Measurements from ENCODE around the gene RPS16.

Gene RPS16

DNA sequence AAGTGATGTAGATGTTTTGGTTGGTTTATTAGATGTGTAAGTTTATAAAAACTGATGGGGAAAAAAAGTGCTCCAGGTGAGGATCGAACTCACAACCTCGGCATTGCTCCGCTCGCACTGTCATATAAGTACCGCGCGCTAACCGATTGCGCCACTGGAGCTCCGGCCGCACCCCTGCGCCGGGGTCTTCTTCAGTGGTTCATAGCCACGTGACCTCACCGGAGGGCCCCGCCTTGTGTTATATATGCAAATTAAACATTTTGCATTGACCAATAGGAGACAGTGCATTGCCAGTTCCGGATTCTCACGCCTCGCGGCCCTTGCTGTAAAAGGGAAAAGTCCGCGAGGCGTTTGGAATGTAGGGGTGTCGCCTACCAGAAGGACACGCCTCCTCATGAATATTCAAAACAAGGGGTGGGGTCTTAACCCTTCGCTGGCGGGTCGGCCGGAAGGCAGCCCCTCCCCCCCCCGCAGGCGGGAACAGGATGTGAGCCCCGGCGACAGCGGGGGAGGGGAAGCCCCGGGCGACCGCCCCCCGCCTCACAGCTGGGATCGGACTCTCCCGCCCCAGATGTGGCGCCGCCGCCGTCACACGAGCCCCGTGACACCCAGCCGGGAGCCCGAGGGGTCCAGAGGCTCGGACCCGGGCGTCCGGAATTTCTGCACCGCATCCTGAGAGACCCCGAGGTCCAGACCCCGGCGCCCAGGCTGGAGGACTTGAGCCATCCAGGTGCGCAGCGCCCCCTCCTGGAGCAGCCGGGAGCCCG lies 23.5 kb downstream of the RPS16 start, which contains the start of gene PLEKHG2 (continued):
- TF ChIP-seq ZNF610 (tag by site-specific recombination; IDR thresholded peaks at IDR 0.05; ENCODE audit: borderline replicate concordance) (peak; percentile 96), ZNF292 (tag by site-specific recombination; IDR thresholded peaks at IDR 0.05; ENCODE audit: borderline replicate concordance, low read depth) (no peak), ZNF23 (tag by site-specific recombination; IDR thresholded peaks at IDR 0.05; ENCODE audit: borderline replicate concordance) (no peak), ZNF132 (tag by site-specific recombination; IDR thresholded peaks at IDR 0.05; ENCODE audit: borderline replicate concordance) (no peak), TRIM28 (IDR thresholded peaks at IDR 0.05; ENCODE audit: borderline replicate concordance, low read length) (no peak), SETDB1 (IDR thresholded peaks at IDR 0.05; ENCODE audit: insufficient read length, low read length) (no peak), ZNF404 (tag by site-specific recombination; IDR thresholded peaks at IDR 0.05) (no peak), GLI4 (tag by site-specific recombination; IDR thresholded peaks at IDR 0.05) (no peak), ZIC2 (tag by site-specific recombination; IDR thresholded peaks at IDR 0.05) (peak; percentile 97), ZNF76 (tag by site-specific recombination; IDR thresholded peaks at IDR 0.05; ENCODE audit: borderline replicate concordance, low read depth) (peak; percentile 58), ZNF223 (tag by site-specific recombination; IDR thresholded peaks at IDR 0.05) (no peak), ZNF580 (tag by site-specific recombination; IDR thresholded peaks at IDR 0.05) (peak; percentile 99), ZNF555 (tag by site-specific recombination; conservative IDR thresholded peaks at IDR 0.05) (no peak), ZNF785 (tag by site-specific recombination; IDR thresholded peaks at IDR 0.05) (peak; percentile 96), PRDM6 (tag by site-specific recombination; IDR thresholded peaks at IDR 0.05) (no peak), GLIS2 (tag by site-specific recombination; IDR thresholded peaks at IDR 0.05) (peak; percentile 100), ZNF843 (tag by site-specific recombination; IDR thresholded peaks at IDR 0.05) (peak; percentile 79), ZNF341 (tag by site-specific recombination; IDR thresholded peaks at IDR 0.05; ENCODE audit: low read depth) (peak; percentile 81), PBX3 (CRISPR knock-in tag; IDR thresholded peaks at IDR 0.05) (no peak), ZNF157 (tag by site-specific recombination; IDR thresholded peaks at IDR 0.05) (no peak), ZBTB7A (tag by site-specific recombination; IDR thresholded peaks at IDR 0.05; ENCODE audit: low read depth) (peak; percentile 100), ZNF350 (tag by site-specific recombination; IDR thresholded peaks at IDR 0.05) (no peak), OVOL3 (tag by site-specific recombination; IDR thresholded peaks at IDR 0.05) (peak; percentile 79), KLF7 (tag by site-specific recombination; IDR thresholded peaks at IDR 0.05; ENCODE audit: borderline replicate concordance) (peak; percentile 87), ZNF37A (tag by site-specific recombination; IDR thresholded peaks at IDR 0.05) (no peak; the same call in 1 of the 2 replicates), ZNF10 (tag by site-specific recombination; IDR thresholded peaks at IDR 0.05) (peak; percentile 75), ZNF426 (tag by site-specific recombination; IDR thresholded peaks at IDR 0.05) (no peak)
- TF ChIP-seq, protein P1, sequence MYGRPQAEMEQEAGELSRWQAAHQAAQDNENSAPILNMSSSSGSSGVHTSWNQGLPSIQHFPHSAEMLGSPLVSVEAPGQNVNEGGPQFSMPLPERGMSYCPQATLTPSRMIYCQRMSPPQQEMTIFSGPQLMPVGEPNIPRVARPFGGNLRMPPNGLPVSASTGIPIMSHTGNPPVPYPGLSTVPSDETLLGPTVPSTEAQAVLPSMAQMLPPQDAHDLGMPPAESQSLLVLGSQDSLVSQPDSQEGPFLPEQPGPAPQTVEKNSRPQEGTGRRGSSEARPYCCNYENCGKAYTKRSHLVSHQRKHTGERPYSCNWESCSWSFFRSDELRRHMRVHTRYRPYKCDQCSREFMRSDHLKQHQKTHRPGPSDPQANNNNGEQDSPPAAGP (tag by site-specific recombination; IDR thresholded peaks at IDR 0.05) = peak; percentile 88
- TF ChIP-seq, protein P2, sequence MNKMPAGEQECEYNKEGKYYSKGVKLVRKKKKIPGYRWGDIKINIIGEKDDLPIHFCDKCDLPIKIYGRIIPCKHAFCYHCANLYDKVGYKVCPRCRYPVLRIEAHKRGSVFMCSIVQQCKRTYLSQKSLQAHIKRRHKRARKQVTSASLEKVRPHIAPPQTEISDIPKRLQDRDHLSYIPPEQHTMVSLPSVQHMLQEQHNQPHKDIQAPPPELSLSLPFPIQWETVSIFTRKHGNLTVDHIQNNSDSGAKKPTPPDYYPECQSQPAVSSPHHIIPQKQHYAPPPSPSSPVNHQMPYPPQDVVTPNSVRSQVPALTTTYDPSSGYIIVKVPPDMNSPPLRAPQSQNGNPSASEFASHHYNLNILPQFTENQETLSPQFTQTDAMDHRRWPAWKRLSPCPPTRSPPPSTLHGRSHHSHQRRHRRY (tag by site-specific recombination; IDR thresholded peaks at IDR 0.05) = no peak
- TF ChIP-seq, protein P3, sequence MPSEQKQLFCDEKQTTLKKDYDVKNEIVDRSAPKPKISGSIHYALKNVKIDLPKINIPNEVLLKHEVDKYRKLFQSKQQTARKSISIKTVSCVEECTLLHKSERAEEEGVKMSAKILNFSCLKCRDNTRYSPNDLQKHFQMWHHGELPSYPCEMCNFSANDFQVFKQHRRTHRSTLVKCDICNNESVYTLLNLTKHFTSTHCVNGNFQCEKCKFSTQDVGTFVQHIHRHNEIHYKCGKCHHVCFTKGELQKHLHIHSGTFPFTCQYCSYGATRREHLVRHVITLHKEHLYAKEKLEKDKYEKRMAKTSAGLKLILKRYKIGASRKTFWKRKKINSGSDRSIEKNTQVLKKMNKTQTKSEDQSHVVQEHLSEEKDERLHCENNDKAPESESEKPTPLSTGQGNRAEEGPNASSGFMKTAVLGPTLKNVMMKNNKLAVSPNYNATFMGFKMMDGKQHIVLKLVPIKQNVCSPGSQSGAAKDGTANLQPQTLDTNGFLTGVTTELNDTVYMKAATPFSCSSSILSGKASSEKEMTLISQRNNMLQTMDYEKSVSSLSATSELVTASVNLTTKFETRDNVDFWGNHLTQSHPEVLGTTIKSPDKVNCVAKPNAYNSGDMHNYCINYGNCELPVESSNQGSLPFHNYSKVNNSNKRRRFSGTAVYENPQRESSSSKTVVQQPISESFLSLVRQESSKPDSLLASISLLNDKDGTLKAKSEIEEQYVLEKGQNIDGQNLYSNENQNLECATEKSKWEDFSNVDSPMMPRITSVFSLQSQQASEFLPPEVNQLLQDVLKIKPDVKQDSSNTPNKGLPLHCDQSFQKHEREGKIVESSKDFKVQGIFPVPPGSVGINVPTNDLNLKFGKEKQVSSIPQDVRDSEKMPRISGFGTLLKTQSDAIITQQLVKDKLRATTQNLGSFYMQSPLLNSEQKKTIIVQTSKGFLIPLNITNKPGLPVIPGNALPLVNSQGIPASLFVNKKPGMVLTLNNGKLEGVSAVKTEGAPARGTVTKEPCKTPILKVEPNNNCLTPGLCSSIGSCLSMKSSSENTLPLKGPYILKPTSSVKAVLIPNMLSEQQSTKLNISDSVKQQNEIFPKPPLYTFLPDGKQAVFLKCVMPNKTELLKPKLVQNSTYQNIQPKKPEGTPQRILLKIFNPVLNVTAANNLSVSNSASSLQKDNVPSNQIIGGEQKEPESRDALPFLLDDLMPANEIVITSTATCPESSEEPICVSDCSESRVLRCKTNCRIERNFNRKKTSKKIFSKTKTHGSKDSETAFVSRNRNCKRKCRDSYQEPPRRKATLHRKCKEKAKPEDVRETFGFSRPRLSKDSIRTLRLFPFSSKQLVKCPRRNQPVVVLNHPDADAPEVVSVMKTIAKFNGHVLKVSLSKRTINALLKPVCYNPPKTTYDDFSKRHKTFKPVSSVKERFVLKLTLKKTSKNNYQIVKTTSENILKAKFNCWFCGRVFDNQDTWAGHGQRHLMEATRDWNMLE (tag by site-specific recombination; conservative IDR thresholded peaks at IDR 0.05; ENCODE audit: low read depth) = peak; percentile 50; the same call in 1 of the 2 replicates
